Liver (tissue), 9 donors: ENCODE data around the gene DMAP1. TPM values are rescaled to one million over a fixed set of nuclear protein-coding genes. Genes with fewer than 3 reads are reported as not detected.
A peak's percentile ranks its signal among the peaks of the same experiment; 100 is the strongest.

Experiments
- DNase-seq: peaks from one replicate; pipeline ENCODE4 v3.0.0-alpha.2; 2017; ENCODE audit warnings: low spot score
- H3K27ac ChIP-seq, 2 donors: one replicate each; pipeline ENCODE4 v1.7.0; 2013; ENCODE audit warnings: inconsistent platforms in 2 of 2, low read length in 2 of 2, control low read depth in 1 of 2, low read depth in 1 of 2, mild to moderate bottlenecking in 1 of 2
- H3K27me3 ChIP-seq, 4 donors: one replicate each; pipeline versions ENCODE4 v1.6.1 to v1.7.0; 2013; ENCODE audit warnings: low read length in 3 of 4, inconsistent platforms in 1 of 4, mild to moderate bottlenecking in 1 of 4, moderate library complexity in 1 of 4; ENCODE audit not compliant: control insufficient read depth in 4 of 4, insufficient read depth in 4 of 4
- H3K36me3 ChIP-seq, 4 donors: one replicate each; pipeline versions ENCODE4 v1.6.1 to v1.7.0; 2013; ENCODE audit warnings: low read length in 3 of 4, mild to moderate bottlenecking in 3 of 4, low read depth in 1 of 4, moderate library complexity in 1 of 4; ENCODE audit not compliant: control insufficient read depth in 4 of 4, insufficient read depth in 3 of 4
- H3K4me1 ChIP-seq, 4 donors: one replicate each; pipeline versions ENCODE4 v1.6.1 to v1.7.0; 2013; ENCODE audit warnings: low read length in 3 of 4, mild to moderate bottlenecking in 3 of 4, moderate library complexity in 1 of 4; ENCODE audit not compliant: control insufficient read depth in 4 of 4, insufficient read depth in 4 of 4
- H3K4me3 ChIP-seq, 3 donors: one replicate each; pipeline versions ENCODE4 v1.6.1 to v1.7.0; 2013; ENCODE audit warnings: low read length in 3 of 3, control low read depth in 1 of 3, low read depth in 1 of 3, mild to moderate bottlenecking in 1 of 3
- H3K9ac ChIP-seq, 2 donors: one replicate each; pipeline ENCODE4 v1.7.0; 2013; ENCODE audit warnings: low read length in 2 of 2, mild to moderate bottlenecking in 2 of 2, moderate library complexity in 2 of 2, control low read depth in 1 of 2, low read depth in 1 of 2
- H3K9me3 ChIP-seq, 4 donors: one replicate each; pipeline versions ENCODE4 v1.6.1 to v1.7.0; 2013; ENCODE audit warnings: low read length in 3 of 4; ENCODE audit not compliant: control insufficient read depth in 4 of 4
- ATF3 ChIP-seq: IDR thresholded peaks from 2 replicates; pipeline ENCODE4 v1.6.1; 2016; ENCODE audit warnings: antibody characterized with exemption
- CTCF ChIP-seq: fragments of 150-350 bp; IDR thresholded peaks from 2 replicates; pipeline ENCODE4 v1.5.1; 2017; ENCODE audit warnings: improper control_type of control experiment, low read depth, low read length; ENCODE audit not compliant: missing input control
- EGR1 ChIP-seq, 2 donors: IDR thresholded peaks; 2 replicates each; pipeline ENCODE4 v1.6.1; 2016 to 2018; ENCODE audit warnings: antibody characterized with exemption in 2 of 2, low read depth in 2 of 2
- FOXA1 ChIP-seq: IDR thresholded peaks from 2 replicates; pipeline ENCODE4 v1.6.1; 2016; ENCODE audit warnings: antibody characterized with exemption
- FOXA2 ChIP-seq: IDR thresholded peaks from 2 replicates; pipeline ENCODE4 v1.6.1; 2016; ENCODE audit warnings: antibody characterized with exemption
- GABPA ChIP-seq, 2 donors: IDR thresholded peaks in 1 of 2; conservative IDR thresholded peaks in 1 of 2; 2 replicates each; pipeline ENCODE4 v1.6.1; 2016; ENCODE audit warnings: antibody characterized with exemption in 2 of 2, mild to moderate bottlenecking in 1 of 2, moderate library complexity in 1 of 2
- HNF4A ChIP-seq, 2 donors: conservative IDR thresholded peaks; 2 replicates each; pipeline ENCODE4 v1.6.1; 2016; ENCODE audit warnings: antibody characterized with exemption in 2 of 2, mild to moderate bottlenecking in 2 of 2
- HNF4G ChIP-seq: IDR thresholded peaks from 2 replicates; pipeline ENCODE4 v1.6.1; 2016; ENCODE audit warnings: antibody characterized with exemption
- JUND ChIP-seq, 2 donors: IDR thresholded peaks; 2 replicates each; pipeline ENCODE4 v1.6.1; 2016; ENCODE audit warnings: antibody characterized with exemption in 2 of 2
- NR2F2 ChIP-seq: IDR thresholded peaks from 2 replicates; pipeline ENCODE4 v1.6.1; 2016; ENCODE audit warnings: antibody characterized with exemption
- RAD21 ChIP-seq, 2 donors: IDR thresholded peaks; 2 replicates each; pipeline ENCODE4 v1.6.1; 2016; ENCODE audit warnings: antibody characterized with exemption in 2 of 2, mild to moderate bottlenecking in 2 of 2
- REST ChIP-seq: IDR thresholded peaks from 2 replicates; pipeline ENCODE4 v1.6.1; 2016; ENCODE audit warnings: antibody characterized with exemption, mild to moderate bottlenecking
- RXRA ChIP-seq, 2 donors: IDR thresholded peaks; 2 replicates each; pipeline ENCODE4 v1.6.1; 2017 to 2018; ENCODE audit warnings: antibody characterized with exemption in 2 of 2, mild to moderate bottlenecking in 1 of 2
- SP1 ChIP-seq: IDR thresholded peaks from 2 replicates; pipeline ENCODE4 v1.6.1; 2018; ENCODE audit warnings: antibody characterized with exemption, mild to moderate bottlenecking
- YY1 ChIP-seq: IDR thresholded peaks from 2 replicates; pipeline ENCODE4 v1.6.1; 2016; ENCODE audit warnings: antibody characterized with exemption, mild to moderate bottlenecking
- ZBTB33 ChIP-seq: IDR thresholded peaks from 2 replicates; pipeline ENCODE4 v1.6.1; 2016; ENCODE audit warnings: antibody characterized with exemption
- WGBS: extraction: QIAGEN DNeasy Blood & Tissue Kit; methylation state at CpG from one replicate; pipeline ENCODE4 v1.1.7; 2013; 5-methylcytosine and 5-hydroxymethylcytosine counted together
- polyA plus RNA-seq, 2 donors: library from polyadenylated mRNA; stranded (reverse) in 1 of 2; unstranded in 1 of 2; fragments of 200-250 nt in 1 of 2; fragments of >200 nt in 1 of 2; fragmentation: Nextera tagmentation in 1 of 2; extraction: Ambion mirVana in 1 of 2; gene quantifications; one replicate each; pipeline versions ENCODE4 v1.2.1 to v1.2.3, GENCODE V29; 2013 to 2015
- total RNA-seq, 2 donors: library from RNA; depleted of rRNA; stranded (reverse); fragments of >200 nt; gene quantifications; one replicate each; pipeline ENCODE4 v1.2.3, GENCODE V29; 2014
- donor health status: healthy.
- donor health status: healthy.
- donor health status: healthy.
- donor health status: healthy.
- donor health status: healthy.

Gene DMAP1
- total RNA-seq = 10 to 100 TPM; 15.3 to 24.8 TPM
- polyA plus RNA-seq = 10 to 100 TPM; 15.7 to 21.0 TPM

GRCh38 chr1:44213222-44214112, at the start of gene DMAP1:
DMAP1 (plus strand) TSS chr1:44213471; CDS start chr1:44213754, 283 bp downstream.
- Histone ChIP-seq H3K9ac (peak within 1 kb of the TSS; percentile 58 to 71), H3K9me3 (no peaks in the 10 kb centered on the region), H3K4me3 (peak within 1 kb of the TSS; percentile 63 to 72 (median 63)), H3K27me3 (no peaks in the 10 kb centered on the region), H3K27ac (peak within 1 kb of the TSS; percentile 39 to 75), H3K4me1 (peaks cover 2 to 29% (median 21%) of the 10 kb centered on the region in 4 donors), H3K36me3 (peaks cover 0 to 12% (median 1%) of the 10 kb centered on the region in 4 donors)
- DNase-seq = peak; percentile 92
- TF ChIP-seq SP1 = peak; percentile 70
- peak; percentile 59 for TF ChIP-seq REST
- peak in 1 of 2 donors; percentile 50 for TF ChIP-seq HNF4A (conservative IDR thresholded peaks at IDR 0.05)
- peak; percentile 67 for TF ChIP-seq RAD21 (IDR thresholded peaks at IDR 0.05)
- no peak for TF ChIP-seq JUND (IDR thresholded peaks at IDR 0.05)
- TF ChIP-seq EGR1 (IDR thresholded peaks at IDR 0.05; ENCODE audit: low read depth in 2 of 2) = peak in 1 of 2 donors; percentile 47
- peak; percentile 84 for TF ChIP-seq YY1
- no peak for TF ChIP-seq FOXA1
- no peak for TF ChIP-seq CTCF
- TF ChIP-seq HNF4G = peak; percentile 6
- TF ChIP-seq NR2F2 = peak; percentile 87
- peak; percentile 56 to 75 for TF ChIP-seq RXRA (IDR thresholded peaks at IDR 0.05)
- TF ChIP-seq ATF3 = peak; percentile 63
- peak; percentile 100 for TF ChIP-seq GABPA (IDR thresholded peaks at IDR 0.05 in 1 of 2, conservative IDR thresholded peaks at IDR 0.05 in 1 of 2)
- WGBS = under 1% methylated on average over 44 of the region's 44 CpGs

GRCh38 chr1:44168520-44169098, 44.7 kb upstream of the DMAP1 start:
- H3K4me3 ChIP-seq = no peak overlapping the region
- H3K27ac ChIP-seq = no peak overlapping the region
- no peaks in the 10 kb centered on the region for H3K4me1 ChIP-seq
- WGBS = 84% methylated on average over 5 of the region's 5 CpGs
- no peaks in the 10 kb centered on the region for H3K9me3 ChIP-seq
- no peaks in the 10 kb centered on the region for H3K36me3 ChIP-seq
- H3K9ac ChIP-seq = no peak overlapping the region
- no peaks in the 10 kb centered on the region for H3K27me3 ChIP-seq
- no peak for DNase-seq
- TF ChIP-seq RXRA (IDR thresholded peaks at IDR 0.05) (no peak), FOXA1 (no peak), RAD21 (IDR thresholded peaks at IDR 0.05) (no peak), EGR1 (IDR thresholded peaks at IDR 0.05; ENCODE audit: low read depth in 2 of 2) (no peak), HNF4G (no peak), FOXA2 (no peak), YY1 (no peak), GABPA (IDR thresholded peaks at IDR 0.05 in 1 of 2, conservative IDR thresholded peaks at IDR 0.05 in 1 of 2) (no peak), NR2F2 (no peak), HNF4A (conservative IDR thresholded peaks at IDR 0.05) (no peak), REST (no peak), ATF3 (no peak), JUND (IDR thresholded peaks at IDR 0.05) (no peak), ZBTB33 (no peak)
